GM12878 (cell line): ENCODE data around the gene ASCC1. TPM values are rescaled to one million over a fixed set of nuclear protein-coding genes. Genes with fewer than 3 reads are reported as not detected.

Experiments used
- ATAC-seq: fragments of 200-7000 bp; cut with Tn5 transposase; 3 replicates; pipeline ENCODE4 v1.9.1; 2020; ENCODE audit warnings: mild to moderate bottlenecking, moderate library complexity
- BruUV-seq: library from RNA; stranded (reverse); fragments of 400-500 nt; replicated peaks from 2 replicates; lab custom pipeline; 2021; lab: Mats Ljungman, UMichigan
- CTCF ChIA-PET: fragments of 300-600 bp; sonication (Branson Sonifier 250); formaldehyde crosslinking; extraction: SDS; loops from one replicate; lab custom pipeline; 2021; ENCODE audit warnings: inconsistent platforms; lab: Yijun Ruan, JAX
- POLR2A ChIA-PET: fragments of 350-600 bp; formaldehyde crosslinking; extraction: SDS; loops from one replicate; lab custom pipeline; 2021; ENCODE audit warnings: inconsistent platforms; lab: Charles Lee
- RAD21 ChIA-PET: fragments of 300-600 bp; sonication (Branson Sonifier 250); formaldehyde crosslinking; loops from one replicate; lab custom pipeline; 2023; ENCODE audit warnings: antibody characterized with exemption; ENCODE audit not compliant: unreplicated experiment; lab: Charles Lee
- SMC1A ChIA-PET: fragments of 300-600 bp; sonication (Branson Sonifier 250); formaldehyde crosslinking; loops from one replicate; lab custom pipeline; 2023; ENCODE audit not compliant: unreplicated experiment, uncharacterized antibody; lab: Charles Lee
- DNase-seq: peaks from one replicate; pipeline ENCODE4 v3.0.0-alpha.2; 2011; ENCODE audit warnings: low read depth, low spot score
- FAIRE-seq: peaks from 3 replicates; lab custom pipeline; 2011; peaks lifted over from hg19 to GRCh38; lab: Jason Lieb, UNC
- H2AFZ ChIP-seq: 2 replicates; pipeline ENCODE4 v1.6.0; 2011; ENCODE audit warnings: low read depth, low read length, control low read depth; ENCODE audit not compliant: control insufficient read depth
- H3K27ac ChIP-seq: 2 replicates; pipeline ENCODE4 v1.5.1; 2011; ENCODE audit warnings: control low read depth; ENCODE audit not compliant: control insufficient read depth, insufficient read depth
- H3K27me3 ChIP-seq, 2 experiments: replicated peaks in 1 of 2; 2 replicates each; pipeline versions ENCODE4 v1.6.0 to v1.6.1; 2011; ENCODE audit warnings: low read length in 1 of 2; ENCODE audit not compliant: control insufficient read depth in 2 of 2, insufficient read depth in 2 of 2
- H3K36me3 ChIP-seq, 2 experiments: 2 replicates each; pipeline ENCODE4 v1.5.1; 2011; ENCODE audit warnings: low read length in 1 of 2; ENCODE audit not compliant: control insufficient read depth in 2 of 2, insufficient read depth in 2 of 2
- H3K4me1 ChIP-seq: 2 replicates; pipeline ENCODE4 v1.6.1; 2011; ENCODE audit warnings: mild to moderate bottlenecking, low read length, moderate library complexity, mixed read lengths; ENCODE audit not compliant: control insufficient read depth, insufficient read depth
- H3K4me2 ChIP-seq: 2 replicates; pipeline ENCODE4 v1.6.0; 2011; ENCODE audit warnings: control low read depth; ENCODE audit not compliant: control insufficient read depth, insufficient read depth
- H3K4me3 ChIP-seq: fragments of 200-600 bp; sonication (generic); 2 replicates; pipeline ENCODE4 v1.5.1; 2016
- H3K79me2 ChIP-seq: 2 replicates; pipeline ENCODE4 v1.6.0; 2011; ENCODE audit warnings: low read length; ENCODE audit not compliant: control insufficient read depth, insufficient read depth
- H3K9ac ChIP-seq: 2 replicates; pipeline ENCODE4 v1.8.0; 2011; ENCODE audit warnings: low read length, control low read depth, mixed read lengths; ENCODE audit not compliant: control insufficient read depth, insufficient read depth
- H3K9me3 ChIP-seq: replicated peaks from 3 replicates; pipeline ENCODE4 v1.5.1; 2011; ENCODE audit warnings: mild to moderate bottlenecking, low read length; ENCODE audit not compliant: control insufficient read depth, insufficient read depth
- H4K20me1 ChIP-seq: 2 replicates; pipeline ENCODE4 v1.6.0; 2011; ENCODE audit not compliant: control insufficient read depth, insufficient read depth
- BCL11A ChIP-seq: IDR thresholded peaks from 2 replicates; pipeline ENCODE4 v1.6.1; 2011; ENCODE audit warnings: low read depth, low read length
- DPF2 ChIP-seq: fragments of 450-650 bp; IDR thresholded peaks from 2 replicates; pipeline ENCODE4 v1.6.1; 2017; ENCODE audit warnings: mild to moderate bottlenecking
- EP300 ChIP-seq, 2 experiments: fragments of 150-350 bp in 1 of 2; IDR thresholded peaks; 2 replicates each; pipeline ENCODE4 v1.6.1; 2011 to 2012; ENCODE audit warnings: low read depth in 2 of 2, low read length in 2 of 2, borderline replicate concordance in 1 of 2, improper control_type of control experiment in 1 of 2, inconsistent platforms in 1 of 2; ENCODE audit not compliant: control insufficient read depth in 1 of 2
- GABPA ChIP-seq: IDR thresholded peaks from 2 replicates; pipeline ENCODE4 v1.6.1; 2014; ENCODE audit warnings: antibody characterized with exemption, low read depth, mild to moderate bottlenecking, inconsistent platforms
- GATAD2B ChIP-seq: fragments of 450-650 bp; conservative IDR thresholded peaks from 2 replicates; pipeline ENCODE4 v1.6.1; 2017; ENCODE audit warnings: low read depth, mild to moderate bottlenecking, moderate library complexity
- HDAC6 ChIP-seq: fragments of 200-600 bp; sonication (generic); IDR thresholded peaks from one replicate; pipeline ENCODE4 v1.8.0; 2017; ENCODE audit warnings: antibody characterized with exemption; ENCODE audit not compliant: unreplicated experiment
- RCOR1 ChIP-seq: conservative IDR thresholded peaks from 2 replicates; pipeline ENCODE4 v1.6.1; 2012; ENCODE audit warnings: low read depth, low read length, improper control_type of control experiment
- TCF3 ChIP-seq: IDR thresholded peaks from 2 replicates; pipeline ENCODE4 v1.6.1; 2012; ENCODE audit warnings: low read depth, mild to moderate bottlenecking, low read length, borderline replicate concordance; ENCODE audit not compliant: insufficient read depth
- WRNIP1 ChIP-seq: IDR thresholded peaks from 2 replicates; pipeline ENCODE4 v1.6.1; 2011; ENCODE audit warnings: low read depth, low read length, improper control_type of control experiment, borderline replicate concordance
- ZBED1 ChIP-seq: IDR thresholded peaks from 2 replicates; pipeline ENCODE4 v1.6.1; 2016; ENCODE audit warnings: borderline replicate concordance
- WGBS: methylation state at CpG from one replicate; pipeline ENCODE4 v1.1.6; 2016; ENCODE audit warnings: low lambda C conversion rate; ENCODE audit not compliant: insufficient replicate concordance, insufficient coverage; ENCODE audit errors: missing lambda C conversion rate; 5-methylcytosine and 5-hydroxymethylcytosine counted together
- in situ Hi-C: fragments of 300-500 bp; cut with MboI; formaldehyde crosslinking; loops from 9 replicates; pipeline ENCODE4 v1.14.3; 2018; ENCODE audit warnings: mixed read lengths
- intact Hi-C: fragments of 100-400 bp; cut with micrococcal nuclease; formaldehyde crosslinking; loops from one replicate; pipeline ENCODE4 v1.14.2; 2022; ENCODE audit not compliant: unreplicated experiment
- polyA plus RNA-seq, 11 experiments: library from polyadenylated mRNA; depleted of rRNA in 4 of 11; unstranded in 6 of 11; stranded (reverse) in 5 of 11; fragments of >200 nt; fragmentation: Nextera tagmentation in 4 of 11; fragmentation: Illumina TruSeq in 1 of 11; extraction: Ambion mirVana in 4 of 11; extraction: Trizol in 1 of 11; gene quantifications; 1 replicate in 1 of 11; 2 replicates in 10 of 11; pipeline versions ENCODE4 v1.2.1 to v1.2.3, GENCODE V29; 2011 to 2016; ENCODE audit warnings: inconsistent platforms in 2 of 11, missing spikeins in 2 of 11, low read depth in 1 of 11
- total RNA-seq, 4 experiments: library from RNA; depleted of rRNA in 3 of 4; stranded (reverse); fragments of >200 nt in 3 of 4; fragmentation: Illumina TruSeq in 1 of 4; extraction: Trizol in 1 of 4; gene quantifications; 2 replicates each; pipeline versions ENCODE4 v1.2.1 to v1.2.3, GENCODE V29; 2013 to 2021
- TF ChIP-seq, protein P1 (sequence below): fragments of 450-650 bp; IDR thresholded peaks from 2 replicates; pipeline ENCODE4 v1.6.1; 2016; ENCODE audit warnings: mild to moderate bottlenecking, moderate library complexity, borderline replicate concordance
- TF ChIP-seq, protein P2 (sequence below): fragments of 450-650 bp; IDR thresholded peaks from 2 replicates; pipeline ENCODE4 v1.6.1; 2016; ENCODE audit warnings: mild to moderate bottlenecking

The ASCC1 gene
- total and polyA plus RNA-seq, 10 of the 15 experiments (the other 5 are each of a cell fraction or from before 2014, with no cell fraction given) = 23.3 to 80.6 (median 42.8) TPM

DNA sequence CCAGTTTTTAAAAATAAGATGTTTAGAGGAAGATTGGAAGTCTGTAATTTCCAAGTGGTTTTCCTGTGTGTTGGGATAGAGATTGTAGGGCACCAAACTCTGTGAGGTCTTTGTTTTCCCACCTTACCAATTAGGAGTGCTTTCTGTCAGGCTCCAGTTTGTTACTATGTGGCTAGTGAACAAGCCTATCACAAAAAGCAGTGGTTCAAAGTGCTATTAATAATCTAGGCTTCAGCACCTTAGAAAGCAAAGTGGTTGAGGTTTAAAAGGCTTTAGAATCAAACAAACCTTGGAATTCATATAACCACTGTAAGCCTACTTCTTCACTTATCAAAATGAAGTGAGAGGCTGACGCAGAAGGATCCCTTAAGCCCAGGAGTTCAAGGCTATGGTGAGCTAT lies 11.4 kb downstream of the ASCC1 start:
- Histone ChIP-seq H3K27ac (no peak overlapping the region), H4K20me1 (no peaks in the 10 kb centered on the region), H3K4me3 (no peak overlapping the region), H3K27me3 (no peaks in the 10 kb centered on the region), H2AFZ (no peak overlapping the region), H3K4me2 (no peak overlapping the region), H3K9ac (no peak overlapping the region), H3K9me3 (no peaks in the 10 kb centered on the region), H3K4me1 (no peaks in the 10 kb centered on the region), H3K36me3 (peaks cover 2 to 25% of the 10 kb centered on the region in 2 experiments; a peak in 3 of 4 replicates), H3K79me2 (no peaks in the 10 kb centered on the region)
- RAD21 ChIA-PET = no interaction called here
- POLR2A ChIA-PET = interaction anchor here (1.2 kb wide), 1 partner anchor 82 kb away, joined by 3 read pairs; no protein-coding TSS in a partner anchor
- in situ Hi-C loops (no loop called here), intact Hi-C loops (no loop called here)
- CTCF ChIA-PET = interaction anchor here (0.8 to 1.0 kb wide), 2 partner anchors 11 to 135 kb away, joined by 3 read pairs; partner anchors contain the start of gene ANAPC16
- no peak for DNase-seq
- SMC1A ChIA-PET = interaction anchor here (1.0 kb wide), 1 partner anchor 72 kb away, joined by 3 read pairs; no protein-coding TSS in a partner anchor
- 100% methylated on average over 1 of the region's 1 CpG for WGBS
- TF ChIP-seq EP300 (IDR thresholded peaks at IDR 0.05; ENCODE audit: borderline replicate concordance in 1 of 2, control insufficient read depth in 1 of 2, low read depth in 2 of 2, low read length in 2 of 2) (no peak), GABPA (no peak), HDAC6 (no peak), GATAD2B (no peak), TCF3 (no peak), ZBED1 (no peak)
- FAIRE-seq = no peak
- no peak for ATAC-seq
- no TSS peak for BruUV-seq

DNA sequence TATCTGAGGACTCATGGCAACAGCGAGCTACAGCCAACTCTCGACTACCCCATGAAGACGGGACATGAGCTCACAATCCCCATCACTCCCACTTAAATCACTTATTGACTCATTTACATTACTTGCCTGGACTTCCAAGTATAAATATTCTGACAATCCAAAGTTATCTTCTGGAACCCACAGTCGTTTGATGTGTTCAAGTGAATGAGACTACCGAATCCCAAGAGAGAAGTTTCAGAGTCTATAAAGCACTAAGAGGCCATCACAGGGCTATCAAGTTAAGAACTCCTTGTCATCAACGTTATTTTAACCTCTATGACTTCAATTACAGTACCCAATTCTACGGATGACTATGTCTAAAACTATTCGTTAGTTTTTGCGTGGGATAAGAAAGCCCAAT lies 11.8 kb downstream of the ASCC1 start:
- intact Hi-C loops (no loop called here), in situ Hi-C loops (no loop called here)
- Histone ChIP-seq H3K27ac (no peak overlapping the region), H2AFZ (no peak overlapping the region), H4K20me1 (no peaks in the 10 kb centered on the region), H3K4me2 (no peak overlapping the region), H3K9me3 (no peaks in the 10 kb centered on the region), H3K9ac (no peak overlapping the region), H3K27me3 (no peaks in the 10 kb centered on the region), H3K36me3 (peaks cover 2 to 25% of the 10 kb centered on the region in 2 experiments; a peak in 2 of 4 replicates), H3K4me1 (no peaks in the 10 kb centered on the region), H3K4me3 (no peak overlapping the region), H3K79me2 (no peaks in the 10 kb centered on the region)
- ChIA-PET SMC1A (interaction anchor here (0.6 to 1.0 kb wide), 2 partner anchors 25 to 71 kb away, joined by 3 read pairs; no protein-coding TSS in a partner anchor), CTCF (interaction anchor here (0.8 to 1.0 kb wide), 2 partner anchors 11 to 136 kb away, joined by 3 read pairs; partner anchors contain the start of gene ANAPC16), POLR2A (no interaction called here), RAD21 (no interaction called here)
- DNase-seq = no peak
- BruUV-seq = no TSS peak
- 92% methylated on average over 9 of the region's 9 CpGs for WGBS
- no peak for FAIRE-seq
- no peak for ATAC-seq
- TF ChIP-seq, protein P1, sequence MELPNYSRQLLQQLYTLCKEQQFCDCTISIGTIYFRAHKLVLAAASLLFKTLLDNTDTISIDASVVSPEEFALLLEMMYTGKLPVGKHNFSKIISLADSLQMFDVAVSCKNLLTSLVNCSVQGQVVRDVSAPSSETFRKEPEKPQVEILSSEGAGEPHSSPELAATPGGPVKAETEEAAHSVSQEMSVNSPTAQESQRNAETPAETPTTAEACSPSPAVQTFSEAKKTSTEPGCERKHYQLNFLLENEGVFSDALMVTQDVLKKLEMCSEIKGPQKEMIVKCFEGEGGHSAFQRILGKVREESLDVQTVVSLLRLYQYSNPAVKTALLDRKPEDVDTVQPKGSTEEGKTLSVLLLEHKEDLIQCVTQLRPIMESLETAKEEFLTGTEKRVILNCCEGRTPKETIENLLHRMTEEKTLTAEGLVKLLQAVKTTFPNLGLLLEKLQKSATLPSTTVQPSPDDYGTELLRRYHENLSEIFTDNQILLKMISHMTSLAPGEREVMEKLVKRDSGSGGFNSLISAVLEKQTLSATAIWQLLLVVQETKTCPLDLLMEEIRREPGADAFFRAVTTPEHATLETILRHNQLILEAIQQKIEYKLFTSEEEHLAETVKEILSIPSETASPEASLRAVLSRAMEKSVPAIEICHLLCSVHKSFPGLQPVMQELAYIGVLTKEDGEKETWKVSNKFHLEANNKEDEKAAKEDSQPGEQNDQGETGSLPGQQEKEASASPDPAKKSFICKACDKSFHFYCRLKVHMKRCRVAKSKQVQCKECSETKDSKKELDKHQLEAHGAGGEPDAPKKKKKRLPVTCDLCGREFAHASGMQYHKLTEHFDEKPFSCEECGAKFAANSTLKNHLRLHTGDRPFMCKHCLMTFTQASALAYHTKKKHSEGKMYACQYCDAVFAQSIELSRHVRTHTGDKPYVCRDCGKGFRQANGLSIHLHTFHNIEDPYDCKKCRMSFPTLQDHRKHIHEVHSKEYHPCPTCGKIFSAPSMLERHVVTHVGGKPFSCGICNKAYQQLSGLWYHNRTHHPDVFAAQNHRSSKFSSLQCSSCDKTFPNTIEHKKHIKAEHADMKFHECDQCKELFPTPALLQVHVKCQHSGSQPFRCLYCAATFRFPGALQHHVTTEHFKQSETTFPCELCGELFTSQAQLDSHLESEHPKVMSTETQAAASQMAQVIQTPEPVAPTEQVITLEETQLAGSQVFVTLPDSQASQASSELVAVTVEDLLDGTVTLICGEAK = no peak
- TF ChIP-seq RCOR1 (no peak), WRNIP1 (no peak), DPF2 (no peak), BCL11A (no peak)
- TF ChIP-seq, protein P2, sequence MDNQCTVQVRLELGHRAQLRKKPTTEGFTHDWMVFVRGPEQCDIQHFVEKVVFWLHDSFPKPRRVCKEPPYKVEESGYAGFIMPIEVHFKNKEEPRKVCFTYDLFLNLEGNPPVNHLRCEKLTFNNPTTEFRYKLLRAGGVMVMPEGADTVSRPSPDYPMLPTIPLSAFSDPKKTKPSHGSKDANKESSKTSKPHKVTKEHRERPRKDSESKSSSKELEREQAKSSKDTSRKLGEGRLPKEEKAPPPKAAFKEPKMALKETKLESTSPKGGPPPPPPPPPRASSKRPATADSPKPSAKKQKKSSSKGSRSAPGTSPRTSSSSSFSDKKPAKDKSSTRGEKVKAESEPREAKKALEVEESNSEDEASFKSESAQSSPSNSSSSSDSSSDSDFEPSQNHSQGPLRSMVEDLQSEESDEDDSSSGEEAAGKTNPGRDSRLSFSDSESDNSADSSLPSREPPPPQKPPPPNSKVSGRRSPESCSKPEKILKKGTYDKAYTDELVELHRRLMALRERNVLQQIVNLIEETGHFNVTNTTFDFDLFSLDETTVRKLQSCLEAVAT = no peak
